GM23248 (cell line): ENCODE results near the gene TTC23L.

Experiments
- EZH2 ChIP-seq: fragments of 200-600 bp; sonication (generic); IDR thresholded peaks from 2 replicates; pipeline ENCODE4 v1.6.1; 2018; ENCODE audit warnings: antibody characterized with exemption, mild to moderate bottlenecking; ENCODE audit not compliant: insufficient read depth, poor library complexity, severe bottlenecking
- EZH2phosphoT487 ChIP-seq: fragments of 200-600 bp; sonication (generic); IDR thresholded peaks from 2 replicates; pipeline ENCODE4 v1.6.1; 2018; ENCODE audit warnings: antibody characterized with exemption, moderate library complexity, mild to moderate bottlenecking, low read depth; ENCODE audit not compliant: insufficient read depth

DNA sequence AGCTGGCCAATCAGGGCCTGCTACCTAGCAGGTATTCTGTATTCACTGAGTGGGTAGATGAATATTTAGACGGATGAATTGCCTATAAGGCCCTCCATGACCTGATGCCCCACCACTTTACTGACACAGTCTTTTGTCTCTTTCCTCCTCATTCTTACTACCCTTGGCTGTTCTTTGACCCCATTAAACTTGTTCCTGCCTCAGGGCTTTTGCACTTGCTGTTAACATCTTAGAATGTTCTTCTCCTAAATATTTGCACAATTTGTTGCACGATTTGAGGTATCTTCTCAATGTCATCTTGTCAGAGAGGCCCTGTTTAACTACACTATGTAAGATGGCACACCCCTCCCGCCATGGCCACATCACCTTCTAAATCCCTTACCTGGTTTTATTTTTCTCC, 3.3 kb upstream of the TTC23L start:
- no peak for TF ChIP-seq EZH2
- TF ChIP-seq EZH2phosphoT487: no peak
